MM.1S (cell line): Measurements from ENCODE around the gene LMX1B.

Experiments used
- CTCF ChIP-seq: fragments of 300-600 bp; sonication (generic); IDR thresholded peaks from 2 replicates; pipeline ENCODE4 v1.5.1; 2016; ENCODE audit warnings: antibody characterized with exemption, low read length, mixed read lengths
- EZH2 ChIP-seq: fragments of 300-600 bp; sonication (generic); optimal IDR thresholded peaks from 2 replicates; pipeline ENCODE3; 2017; ENCODE audit warnings: low read depth, mild to moderate bottlenecking, antibody characterized with exemption, low read length, mixed read lengths
- EZH2phosphoT487 ChIP-seq: fragments of 300-600 bp; sonication (generic); IDR thresholded peaks from 2 replicates; pipeline ENCODE4 v1.6.1; 2018; ENCODE audit warnings: antibody characterized with exemption, low read length

DNA sequence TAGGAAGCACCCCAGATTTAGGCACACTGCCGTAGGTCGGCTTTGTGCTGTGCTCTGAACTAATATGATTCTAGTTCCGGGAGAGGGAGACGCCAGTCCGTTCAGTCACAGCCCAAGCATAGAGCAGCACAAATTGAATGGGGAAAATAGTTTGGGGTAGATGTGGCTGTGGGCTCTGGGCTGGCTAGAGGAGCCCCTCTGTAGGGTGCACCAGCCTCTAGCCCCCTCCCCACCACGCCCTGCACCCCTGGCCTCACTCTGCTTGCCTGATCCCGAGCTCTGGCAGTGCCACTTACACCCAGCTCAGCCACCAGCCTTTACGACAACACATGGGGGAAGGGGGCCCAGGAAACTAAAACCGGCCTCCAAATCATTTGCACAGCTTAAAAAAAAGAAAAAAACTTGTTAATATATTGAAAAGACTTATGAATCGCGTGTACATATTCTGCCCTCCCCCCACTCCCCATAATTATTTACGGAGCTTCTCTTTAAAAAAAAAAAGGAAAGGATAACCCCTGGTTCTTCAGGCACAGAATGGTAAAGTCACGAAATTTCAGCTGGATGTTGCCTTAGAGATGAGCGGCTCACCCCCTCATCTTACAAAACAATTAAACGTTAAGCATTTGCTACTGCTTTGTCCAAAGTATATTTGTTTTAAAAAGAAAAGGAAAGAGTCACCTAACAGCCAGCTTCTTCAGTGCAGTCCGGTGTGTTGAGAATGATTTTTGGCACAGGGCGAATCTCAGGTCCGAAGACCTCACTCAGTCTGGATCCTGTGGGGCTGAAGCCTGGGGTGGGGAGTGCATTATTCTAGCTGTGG, 3.5 kb downstream of the LMX1B start:
- TF ChIP-seq EZH2 (no peak), EZH2phosphoT487 (no peak), CTCF (no peak)
